AG04449 (cell line): ENCODE measurements around the gene PTPRK.

Source experiments
- CTCF ChIA-PET: fragments of 350-600 bp; formaldehyde crosslinking; extraction: SDS; loops from one replicate; lab custom pipeline; 2021; ENCODE audit warnings: antibody characterized with exemption; lab: Yijun Ruan, JAX
- POLR2A ChIA-PET: fragments of 400-600, 350-600 bp; formaldehyde crosslinking; extraction: SDS; loops from one replicate; lab custom pipeline; 2020; ENCODE audit warnings: antibody characterized with exemption, inconsistent platforms; lab: Yijun Ruan, JAX
- DNase-seq: peaks from one replicate; pipeline ENCODE4 v3.0.0-alpha.2; 2010; ENCODE audit warnings: low read depth, low spot score
- H3K4me3 ChIP-seq: 2 replicates; pipeline ENCODE4 v1.5.1; 2011; ENCODE audit warnings: low read depth, mild to moderate bottlenecking, control low read depth, low read length
- CTCF ChIP-seq: IDR thresholded peaks from one replicate; pipeline ENCODE4 v1.5.1; 2011; ENCODE audit warnings: mild to moderate bottlenecking, moderate library complexity, low read length, control low read depth, inconsistent platforms; ENCODE audit not compliant: insufficient read depth; ENCODE audit errors: missing control alignments

PTPRK gene

GRCh38 chr6:128471907-128472306 lies 48.5 kb downstream of the PTPRK start:
- ChIA-PET POLR2A (no interaction called here), CTCF (no interaction called here)
- no peak for TF ChIP-seq CTCF
- no peak overlapping the region for H3K4me3 ChIP-seq
- DNase-seq: no peak

- no peak for TF ChIP-seq CTCF
- no peak overlapping the region for H3K4me3 ChIP-seq
- ChIA-PET POLR2A (no interaction called here), CTCF (interaction anchor here (0.7 kb wide), 1 partner anchor 396 kb away, joined by 3 read pairs; no protein-coding TSS in a partner anchor)
- DNase-seq: no peak
These were observed 54.7 kb downstream of the PTPRK start for GRCh38 chr6:128465368-128466343.

GRCh38 chr6:128464790-128465189 lies 55.6 kb downstream of the PTPRK start:
- ChIA-PET POLR2A (interaction anchor here (0.7 kb wide), 1 partner anchor 45 kb away, joined by 3 read pairs; no protein-coding TSS in a partner anchor), CTCF (interaction anchor here (0.7 kb wide), 1 partner anchor 397 kb away, joined by 3 read pairs; no protein-coding TSS in a partner anchor)
- no peak for TF ChIP-seq CTCF
- H3K4me3 ChIP-seq: no peak overlapping the region
- no peak for DNase-seq

- DNase-seq: no peak
- ChIA-PET CTCF (no interaction called here), POLR2A (interaction anchor here (0.7 kb wide), 1 partner anchor 46 kb away, joined by 3 read pairs; no protein-coding TSS in a partner anchor)
- no peak for TF ChIP-seq CTCF
- H3K4me3 ChIP-seq: no peak overlapping the region
These were observed 56.5 kb downstream of the PTPRK start for GRCh38 chr6:128463942-128464341.

- no peak overlapping the region for H3K4me3 ChIP-seq
- TF ChIP-seq CTCF: no peak
- CTCF ChIA-PET: no interaction called here
- POLR2A ChIA-PET: no interaction called here
- no peak for DNase-seq
These were observed 58.9 kb downstream of the PTPRK start for GRCh38 chr6:128461501-128461900.

GRCh38 chr6:128456510-128457230 lies 63.7 kb downstream of the PTPRK start:
- no peak overlapping the region for H3K4me3 ChIP-seq
- DNase-seq: no peak
- ChIA-PET CTCF (no interaction called here), POLR2A (no interaction called here)
- TF ChIP-seq CTCF: no peak
